Central memory CD4-positive, alpha-beta T cell (primary cell): ENCODE data around the gene TCTA.
A peak's percentile ranks its signal among the peaks of the same experiment; 100 is the strongest.

Experiments used
- DNase-seq: peaks from one replicate; pipeline ENCODE4 v3.0.0; 2022

TCTA gene

GRCh38 chr3:49410846-49411534 is 1.2 kb upstream of the TCTA start:
- no peak for DNase-seq

GRCh38 chr3:49411535-49411967 is 672 bp upstream of the TCTA start:
- DNase-seq: no peak

GRCh38 chr3:49412632-49413337 is 562 bp downstream of the TCTA start:
- DNase-seq: no peak

DNA sequence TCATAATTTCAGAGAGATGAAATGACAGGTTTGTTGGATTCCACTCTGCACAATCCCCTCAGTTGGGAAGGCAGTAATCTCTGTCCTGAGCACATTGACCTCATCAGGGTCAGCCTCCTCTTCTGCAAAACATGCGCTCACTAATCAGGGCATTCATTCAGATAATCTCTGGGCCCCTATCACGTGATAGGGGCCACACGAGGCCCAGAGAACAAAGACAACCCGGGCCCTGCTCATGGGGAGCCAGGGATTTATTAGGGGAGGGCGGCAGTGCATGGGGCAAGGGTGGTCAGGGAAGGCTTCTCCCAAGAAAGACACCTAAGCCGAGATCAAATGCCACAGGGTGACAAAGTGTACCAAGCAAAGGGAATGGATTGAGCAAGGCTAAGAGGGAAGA is 1.1 kb downstream of the TCTA start:
- no peak for DNase-seq

DNA sequence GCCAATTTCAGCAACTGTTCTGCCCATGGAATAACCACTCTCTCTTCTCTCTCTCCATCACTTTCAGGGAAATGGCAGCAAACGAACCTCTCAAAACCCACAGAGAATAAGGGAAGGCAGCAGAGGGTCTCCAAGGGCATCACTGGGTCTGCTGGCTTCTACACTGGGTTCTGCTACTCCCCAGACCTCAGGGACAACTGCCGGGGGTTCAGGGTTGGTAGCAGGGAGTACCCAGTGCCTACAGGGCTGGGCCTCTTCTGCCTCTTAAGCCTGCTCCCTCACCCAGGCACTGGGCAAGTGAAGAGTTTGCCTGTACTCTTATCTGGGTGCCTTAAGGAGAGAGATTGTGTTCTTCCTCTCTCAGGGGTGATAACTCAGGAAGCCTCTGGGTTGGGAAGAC is 2.5 kb downstream of the TCTA start:
- DNase-seq: no peak

DNA sequence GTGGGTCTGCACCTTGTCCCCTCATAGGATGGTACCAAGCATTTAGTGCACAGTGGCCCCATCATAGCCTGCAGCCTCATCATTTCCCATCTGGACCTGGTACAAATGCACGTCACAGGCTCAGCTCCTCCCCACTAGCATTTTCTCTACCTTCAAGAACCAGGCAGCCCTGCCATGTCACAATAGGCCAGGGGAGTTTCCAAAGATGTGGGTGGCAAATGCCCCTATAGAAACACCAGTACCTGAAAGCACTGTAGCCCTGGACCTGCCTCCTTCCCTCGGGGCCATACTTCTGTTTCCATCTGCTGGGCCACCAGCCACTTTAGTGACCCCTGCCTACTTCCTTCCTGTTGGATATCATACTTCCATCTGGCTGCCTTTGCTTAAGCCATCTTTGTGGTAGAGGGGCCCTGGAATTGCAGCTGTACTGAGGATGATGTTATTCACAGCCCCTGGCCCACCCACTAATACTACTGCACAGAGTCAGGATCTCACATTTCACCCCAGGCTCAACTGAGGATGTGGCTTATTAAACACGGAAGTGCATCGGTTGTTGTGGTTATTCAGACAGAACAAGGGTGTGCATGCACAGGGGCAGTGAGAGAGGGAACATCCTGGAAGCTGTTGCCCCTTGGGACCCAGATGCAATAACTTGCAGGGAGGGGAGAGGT is 3.8 kb downstream of the TCTA start:
- peak; percentile 75 for DNase-seq

- no peak for DNase-seq
Measured at GRCh38 chr3:49416867-49417266, 4.6 kb downstream of the TCTA start.

DNA sequence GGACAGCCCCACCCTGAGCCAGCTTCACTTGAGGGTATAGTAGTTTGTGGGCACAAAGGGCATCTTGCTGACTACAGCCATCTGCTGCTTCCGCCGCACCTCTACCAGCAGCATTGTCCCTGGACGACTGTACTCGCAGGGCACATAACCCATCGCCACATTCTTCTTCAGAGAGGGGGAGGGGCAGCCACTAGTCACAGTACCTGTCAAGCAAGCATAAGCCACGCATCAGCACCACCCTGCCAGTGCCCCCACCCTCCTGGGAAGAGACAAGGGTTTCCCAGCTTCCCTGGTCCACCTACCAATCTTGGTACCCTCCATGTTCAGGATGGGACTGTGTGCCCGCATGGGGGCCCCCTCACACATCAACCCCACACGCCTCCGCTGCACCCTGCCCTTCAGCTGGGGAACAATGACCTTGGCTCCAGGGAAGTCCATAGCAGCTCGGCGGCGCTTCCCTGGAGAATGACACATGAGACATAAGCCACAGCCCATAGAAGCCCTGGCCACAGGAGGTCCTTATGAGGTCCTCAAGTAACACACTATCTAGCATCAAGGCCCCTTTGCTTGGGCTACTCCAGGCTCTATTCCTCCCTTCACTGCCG is 5.4 kb downstream of the TCTA start:
- no peak for DNase-seq

- DNase-seq: no peak
Measured at GRCh38 chr3:49421890-49422378, 9.7 kb downstream of the TCTA start.

DNA sequence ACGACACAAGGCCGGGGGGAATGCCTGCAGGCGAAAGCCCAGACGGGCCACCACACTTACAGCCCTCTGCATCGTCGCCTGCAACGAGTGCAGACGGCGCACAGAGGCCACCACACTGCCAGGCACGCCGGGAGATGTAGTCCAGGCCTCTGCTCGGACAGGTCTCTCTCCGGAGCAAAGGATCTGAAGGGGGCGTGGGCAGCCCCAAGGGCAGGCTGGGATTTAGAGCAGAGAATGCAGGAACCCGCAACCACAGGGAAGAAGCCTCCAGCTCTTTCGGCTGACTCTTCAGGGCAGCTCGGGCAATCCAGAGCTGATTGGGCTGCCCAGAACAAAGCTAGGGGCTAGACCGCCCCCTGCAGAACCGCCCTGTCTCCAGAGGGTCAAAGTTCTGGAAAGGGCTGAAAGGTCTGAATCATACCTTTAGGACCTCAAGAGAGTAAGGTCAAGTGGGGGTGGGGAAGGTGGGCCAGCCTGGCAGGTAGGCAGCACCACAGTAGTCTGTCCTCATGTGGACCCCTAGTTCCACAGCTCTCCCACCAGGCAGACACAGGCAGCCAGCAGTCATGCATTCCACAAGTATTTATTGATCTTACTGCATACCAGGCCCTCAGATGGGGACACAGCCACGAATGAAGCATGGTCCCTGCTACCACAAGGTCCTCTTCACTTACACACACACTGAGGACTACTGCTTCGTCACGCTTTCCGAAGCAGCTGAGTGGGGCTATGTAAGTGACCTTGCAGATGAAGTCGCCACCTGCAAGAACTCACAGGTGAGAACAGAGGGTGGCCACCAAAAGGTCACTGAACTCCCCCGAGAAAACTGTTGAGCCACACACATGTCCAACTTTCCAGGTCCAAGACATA is 10.4 kb downstream of the TCTA start, which contains the start of gene AMT:
TSS of gene AMT (minus strand) at position 95 of the 870 bp plus-strand sequence. CDS start at position 72, 23 bp downstream.
- DNase-seq: no peak

DNA sequence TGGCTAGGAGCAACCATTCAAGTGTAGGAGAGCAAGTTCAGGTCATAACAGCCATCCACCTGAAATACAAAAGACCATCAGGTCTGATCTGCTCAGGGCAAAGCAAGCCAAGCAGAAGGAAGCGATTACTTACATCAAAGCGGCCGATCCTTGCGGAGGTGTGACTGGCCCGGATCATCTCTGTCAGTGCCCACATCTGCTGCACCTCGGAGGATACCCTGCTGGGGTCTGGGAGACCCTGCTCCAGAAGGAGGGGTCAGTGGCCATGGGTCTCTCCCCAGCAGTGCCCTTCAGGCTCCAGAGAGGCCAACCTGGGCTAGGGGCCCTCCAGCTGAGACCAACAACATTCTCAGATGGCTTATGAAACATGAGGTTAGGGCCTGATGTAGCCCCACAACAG is 12.6 kb downstream of the TCTA start:
- no peak for DNase-seq

- DNase-seq: no peak
Measured at GRCh38 chr3:49427586-49427985, 15.4 kb downstream of the TCTA start.

- DNase-seq: no peak
Measured at GRCh38 chr3:49428752-49429080, 16.5 kb downstream of the TCTA start.

- no peak for DNase-seq
Measured at GRCh38 chr3:49434731-49435130, 22.5 kb downstream of the TCTA start.

DNA sequence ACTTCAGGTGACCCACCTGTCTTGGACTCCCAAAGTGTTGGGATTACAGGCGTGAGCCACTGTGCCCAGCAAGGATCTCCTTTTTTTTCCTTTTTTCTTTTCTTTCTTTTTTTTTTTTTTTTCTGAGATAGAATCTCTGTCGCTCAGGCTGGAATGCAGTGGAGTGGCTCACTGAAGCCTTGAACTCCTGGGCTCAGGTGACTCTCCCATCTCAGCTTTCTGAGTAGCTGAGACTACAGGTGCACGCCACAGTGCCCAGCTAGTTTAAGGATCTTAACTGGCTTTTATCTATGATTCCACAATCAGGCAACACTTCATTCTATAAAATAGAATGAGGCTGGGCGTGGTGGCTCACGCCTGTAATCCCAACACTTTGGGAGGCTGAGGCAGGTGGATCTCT is 33.2 kb downstream of the TCTA start:
- DNase-seq: no peak

GRCh38 chr3:49453621-49454020 is 41.4 kb downstream of the TCTA start:
- DNase-seq: no peak

GRCh38 chr3:49454458-49454857 is 42.2 kb downstream of the TCTA start:
- no peak for DNase-seq

- no peak for DNase-seq
Measured at GRCh38 chr3:49454898-49455681, 42.9 kb downstream of the TCTA start.

DNA sequence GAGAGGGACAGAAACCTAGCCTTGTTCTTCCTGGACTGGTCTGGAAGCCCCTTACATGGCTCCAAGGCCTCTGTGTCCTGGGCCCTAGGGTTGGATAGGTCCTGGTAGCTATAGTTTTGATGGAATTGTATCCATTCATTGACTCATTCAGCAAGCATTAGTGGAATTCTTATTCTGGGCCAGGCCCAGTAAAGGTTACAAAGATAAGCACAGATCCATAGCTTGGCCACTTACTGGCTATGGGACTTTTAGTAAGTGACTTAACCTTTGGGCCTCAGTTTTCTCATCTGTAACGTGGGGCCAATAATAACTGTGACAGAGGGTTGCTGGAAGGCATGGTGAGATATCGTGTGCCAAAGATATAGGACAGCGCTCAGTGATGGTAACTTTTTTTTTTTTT is 44.2 kb downstream of the TCTA start:
- no peak for DNase-seq

GRCh38 chr3:49460188-49460890 is 48.1 kb downstream of the TCTA start:
- no peak for DNase-seq

GRCh38 chr3:49460956-49461355 is 48.7 kb downstream of the TCTA start:
- DNase-seq: no peak
